GM12878 (cell line): ENCODE measurements around the gene SFXN5. TPM values are rescaled to one million over a fixed set of nuclear protein-coding genes. Genes with fewer than 3 reads are reported as not detected.

Source experiments
- ATAC-seq: fragments of 200-7000 bp; cut with Tn5 transposase; 3 replicates; pipeline ENCODE4 v1.9.1; 2020; ENCODE audit warnings: mild to moderate bottlenecking, moderate library complexity
- BruUV-seq: library from RNA; stranded (reverse); fragments of 400-500 nt; replicated peaks from 2 replicates; lab custom pipeline; 2021; lab: Mats Ljungman, UMichigan
- CTCF ChIA-PET: fragments of 300-600 bp; sonication (Branson Sonifier 250); formaldehyde crosslinking; extraction: SDS; loops from one replicate; lab custom pipeline; 2021; ENCODE audit warnings: inconsistent platforms; lab: Yijun Ruan, JAX
- POLR2A ChIA-PET: fragments of 350-600 bp; formaldehyde crosslinking; extraction: SDS; loops from one replicate; lab custom pipeline; 2021; ENCODE audit warnings: inconsistent platforms; lab: Charles Lee
- RAD21 ChIA-PET: fragments of 300-600 bp; sonication (Branson Sonifier 250); formaldehyde crosslinking; loops from one replicate; lab custom pipeline; 2023; ENCODE audit warnings: antibody characterized with exemption; ENCODE audit not compliant: unreplicated experiment; lab: Charles Lee
- SMC1A ChIA-PET: fragments of 300-600 bp; sonication (Branson Sonifier 250); formaldehyde crosslinking; loops from one replicate; lab custom pipeline; 2023; ENCODE audit not compliant: unreplicated experiment, uncharacterized antibody; lab: Charles Lee
- DNase-seq: peaks from one replicate; pipeline ENCODE4 v3.0.0-alpha.2; 2011; ENCODE audit warnings: low read depth, low spot score
- FAIRE-seq: peaks from 3 replicates; lab custom pipeline; 2011; peaks lifted over from hg19 to GRCh38; lab: Jason Lieb, UNC
- H2AFZ ChIP-seq: 2 replicates; pipeline ENCODE4 v1.6.0; 2011; ENCODE audit warnings: low read depth, low read length, control low read depth; ENCODE audit not compliant: control insufficient read depth
- H3K27ac ChIP-seq: 2 replicates; pipeline ENCODE4 v1.5.1; 2011; ENCODE audit warnings: control low read depth; ENCODE audit not compliant: control insufficient read depth, insufficient read depth
- H3K27me3 ChIP-seq, 2 experiments: replicated peaks in 1 of 2; 2 replicates each; pipeline versions ENCODE4 v1.6.0 to v1.6.1; 2011; ENCODE audit warnings: low read length in 1 of 2; ENCODE audit not compliant: control insufficient read depth in 2 of 2, insufficient read depth in 2 of 2
- H3K36me3 ChIP-seq, 2 experiments: 2 replicates each; pipeline ENCODE4 v1.5.1; 2011; ENCODE audit warnings: low read length in 1 of 2; ENCODE audit not compliant: control insufficient read depth in 2 of 2, insufficient read depth in 2 of 2
- H3K4me1 ChIP-seq: 2 replicates; pipeline ENCODE4 v1.6.1; 2011; ENCODE audit warnings: mild to moderate bottlenecking, low read length, moderate library complexity, mixed read lengths; ENCODE audit not compliant: control insufficient read depth, insufficient read depth
- H3K4me2 ChIP-seq: 2 replicates; pipeline ENCODE4 v1.6.0; 2011; ENCODE audit warnings: control low read depth; ENCODE audit not compliant: control insufficient read depth, insufficient read depth
- H3K4me3 ChIP-seq: fragments of 200-600 bp; sonication (generic); 2 replicates; pipeline ENCODE4 v1.5.1; 2016
- H3K79me2 ChIP-seq: 2 replicates; pipeline ENCODE4 v1.6.0; 2011; ENCODE audit warnings: low read length; ENCODE audit not compliant: control insufficient read depth, insufficient read depth
- H3K9ac ChIP-seq: 2 replicates; pipeline ENCODE4 v1.8.0; 2011; ENCODE audit warnings: low read length, control low read depth, mixed read lengths; ENCODE audit not compliant: control insufficient read depth, insufficient read depth
- H3K9me3 ChIP-seq: replicated peaks from 3 replicates; pipeline ENCODE4 v1.5.1; 2011; ENCODE audit warnings: mild to moderate bottlenecking, low read length; ENCODE audit not compliant: control insufficient read depth, insufficient read depth
- H4K20me1 ChIP-seq: 2 replicates; pipeline ENCODE4 v1.6.0; 2011; ENCODE audit not compliant: control insufficient read depth, insufficient read depth
- CREM ChIP-seq: IDR thresholded peaks from 2 replicates; pipeline ENCODE4 v1.6.1; 2014; ENCODE audit warnings: antibody characterized with exemption, low read depth
- ETV6 ChIP-seq, 2 experiments: fragments of 450-650 bp in 1 of 2; IDR thresholded peaks in 1 of 2; conservative IDR thresholded peaks in 1 of 2; 2 replicates each; pipeline ENCODE4 v1.6.1; 2014; ENCODE audit warnings: antibody characterized with exemption in 1 of 2, borderline replicate concordance in 1 of 2, low read depth in 1 of 2, mild to moderate bottlenecking in 1 of 2, moderate library complexity in 1 of 2
- FOXK2 ChIP-seq: fragments of 450-650 bp; IDR thresholded peaks from 2 replicates; pipeline ENCODE4 v1.6.1; 2017; ENCODE audit warnings: mild to moderate bottlenecking, moderate library complexity
- IRF5 ChIP-seq: fragments of 450-650 bp; IDR thresholded peaks from 2 replicates; pipeline ENCODE4 v1.6.1; 2017; ENCODE audit warnings: borderline replicate concordance
- MEF2A ChIP-seq: IDR thresholded peaks from 2 replicates; pipeline ENCODE4 v1.6.1; 2011; ENCODE audit warnings: low read depth, mild to moderate bottlenecking, low read length, moderate library complexity; ENCODE audit not compliant: insufficient read depth
- NBN ChIP-seq: fragments of 450-650 bp; IDR thresholded peaks from 2 replicates; pipeline ENCODE4 v1.6.1; 2016
- REST ChIP-seq: IDR thresholded peaks from 2 replicates; pipeline ENCODE4 v1.6.1; 2012; ENCODE audit warnings: mild to moderate bottlenecking, low read depth, low read length
- STAT1 ChIP-seq: fragments of 450-650 bp; conservative IDR thresholded peaks from 2 replicates; pipeline ENCODE4 v1.6.1; 2014; ENCODE audit warnings: antibody characterized with exemption, mild to moderate bottlenecking
- SUZ12 ChIP-seq: fragments of 200-600 bp; sonication (generic); IDR thresholded peaks from one replicate; pipeline ENCODE4 v1.6.1; 2018; ENCODE audit warnings: antibody characterized with exemption, mild to moderate bottlenecking; ENCODE audit not compliant: unreplicated experiment
- TCF12 ChIP-seq: IDR thresholded peaks from 2 replicates; pipeline ENCODE4 v1.6.1; 2011; ENCODE audit warnings: low read depth, mild to moderate bottlenecking, low read length
- YBX1 ChIP-seq: fragments of 450-650 bp; IDR thresholded peaks from 2 replicates; pipeline ENCODE4 v1.6.1; 2016; ENCODE audit warnings: antibody characterized with exemption
- YY1 ChIP-seq: IDR thresholded peaks from 2 replicates; pipeline ENCODE4 v1.6.1; 2011; ENCODE audit warnings: low read depth, mild to moderate bottlenecking, low read length
- WGBS: methylation state at CpG from one replicate; pipeline ENCODE4 v1.1.6; 2016; ENCODE audit warnings: low lambda C conversion rate; ENCODE audit not compliant: insufficient replicate concordance, insufficient coverage; ENCODE audit errors: missing lambda C conversion rate; 5-methylcytosine and 5-hydroxymethylcytosine counted together
- in situ Hi-C: fragments of 300-500 bp; cut with MboI; formaldehyde crosslinking; loops from 9 replicates; pipeline ENCODE4 v1.14.3; 2018; ENCODE audit warnings: mixed read lengths
- intact Hi-C: fragments of 100-400 bp; cut with micrococcal nuclease; formaldehyde crosslinking; loops from one replicate; pipeline ENCODE4 v1.14.2; 2022; ENCODE audit not compliant: unreplicated experiment
- polyA plus RNA-seq, 11 experiments: library from polyadenylated mRNA; depleted of rRNA in 4 of 11; unstranded in 6 of 11; stranded (reverse) in 5 of 11; fragments of >200 nt; fragmentation: Nextera tagmentation in 4 of 11; fragmentation: Illumina TruSeq in 1 of 11; extraction: Ambion mirVana in 4 of 11; extraction: Trizol in 1 of 11; gene quantifications; 1 replicate in 1 of 11; 2 replicates in 10 of 11; pipeline versions ENCODE4 v1.2.1 to v1.2.3, GENCODE V29; 2011 to 2016; ENCODE audit warnings: inconsistent platforms in 2 of 11, missing spikeins in 2 of 11, low read depth in 1 of 11
- total RNA-seq, 4 experiments: library from RNA; depleted of rRNA in 3 of 4; stranded (reverse); fragments of >200 nt in 3 of 4; fragmentation: Illumina TruSeq in 1 of 4; extraction: Trizol in 1 of 4; gene quantifications; 2 replicates each; pipeline versions ENCODE4 v1.2.1 to v1.2.3, GENCODE V29; 2013 to 2021

The SFXN5 gene
- total and polyA plus RNA-seq, 10 of the 15 experiments (the other 5 are each of a cell fraction or from before 2014, with no cell fraction given), result 3.3 to 15.9 (median 11.2) TPM

- intact Hi-C loops, result no loop called here
- Histone ChIP-seq H4K20me1 (no peaks in the 10 kb centered on the region), H3K27me3 (no peaks in the 10 kb centered on the region), H3K36me3 (no peaks in the 10 kb centered on the region; a peak in 2 of 4 replicates), H3K4me2 (no peak overlapping the region), H3K79me2 (no peaks in the 10 kb centered on the region), H3K9ac (no peak overlapping the region), H3K9me3 (no peaks in the 10 kb centered on the region), H2AFZ (no peak overlapping the region), H3K4me1 (no peaks in the 10 kb centered on the region), H3K27ac (no peak overlapping the region), H3K4me3 (no peak overlapping the region)
- ChIA-PET RAD21 (no interaction called here), SMC1A (interaction anchor here (0.6 kb wide), 1 partner anchor 166 kb away, joined by 4 read pairs; no protein-coding TSS in a partner anchor), POLR2A (no interaction called here), CTCF (no interaction called here)
- 73% methylated on average over 14 of the region's 14 CpGs for WGBS
- in situ Hi-C loops, result no loop called here
- FAIRE-seq, result no peak
- no peak for DNase-seq
- no TSS peak for BruUV-seq
- no peak for ATAC-seq
- TF ChIP-seq SUZ12, result no peak
- no peak for TF ChIP-seq CREM
- TF ChIP-seq IRF5, result no peak
- TF ChIP-seq TCF12, result no peak
- no peak for TF ChIP-seq NBN
- TF ChIP-seq ETV6 (conservative IDR thresholded peaks at IDR 0.05 in 1 of 2, IDR thresholded peaks at IDR 0.05 in 1 of 2; ENCODE audit: borderline replicate concordance in 1 of 2, low read depth in 1 of 2), result no peak
- TF ChIP-seq YBX1, result no peak
- TF ChIP-seq MEF2A, result no peak
- TF ChIP-seq REST, result no peak
- no peak for TF ChIP-seq YY1
- no peak for TF ChIP-seq FOXK2
- no peak for TF ChIP-seq STAT1
Observed at GRCh38 chr2:73006969-73007710, 64.4 kb downstream of the SFXN5 start.
